Measurements from ENCODE around the gene CRB3. TPM values are rescaled to one million over a fixed set of nuclear protein-coding genes. Genes with fewer than 3 reads are reported as not detected.
A peak's percentile ranks its signal among the peaks of the same experiment; 100 is the strongest.

Gene CRB3
- total and polyA plus RNA-seq, 9 of the 15 experiments (the other 6 are each of a cell fraction or from before 2014, with no cell fraction given): 0.49 TPM; not detected in 8

GRCh38 chr19:6429419-6430221 lies 34.5 kb upstream of the CRB3 start (continued):
- TF ChIP-seq, protein P1, sequence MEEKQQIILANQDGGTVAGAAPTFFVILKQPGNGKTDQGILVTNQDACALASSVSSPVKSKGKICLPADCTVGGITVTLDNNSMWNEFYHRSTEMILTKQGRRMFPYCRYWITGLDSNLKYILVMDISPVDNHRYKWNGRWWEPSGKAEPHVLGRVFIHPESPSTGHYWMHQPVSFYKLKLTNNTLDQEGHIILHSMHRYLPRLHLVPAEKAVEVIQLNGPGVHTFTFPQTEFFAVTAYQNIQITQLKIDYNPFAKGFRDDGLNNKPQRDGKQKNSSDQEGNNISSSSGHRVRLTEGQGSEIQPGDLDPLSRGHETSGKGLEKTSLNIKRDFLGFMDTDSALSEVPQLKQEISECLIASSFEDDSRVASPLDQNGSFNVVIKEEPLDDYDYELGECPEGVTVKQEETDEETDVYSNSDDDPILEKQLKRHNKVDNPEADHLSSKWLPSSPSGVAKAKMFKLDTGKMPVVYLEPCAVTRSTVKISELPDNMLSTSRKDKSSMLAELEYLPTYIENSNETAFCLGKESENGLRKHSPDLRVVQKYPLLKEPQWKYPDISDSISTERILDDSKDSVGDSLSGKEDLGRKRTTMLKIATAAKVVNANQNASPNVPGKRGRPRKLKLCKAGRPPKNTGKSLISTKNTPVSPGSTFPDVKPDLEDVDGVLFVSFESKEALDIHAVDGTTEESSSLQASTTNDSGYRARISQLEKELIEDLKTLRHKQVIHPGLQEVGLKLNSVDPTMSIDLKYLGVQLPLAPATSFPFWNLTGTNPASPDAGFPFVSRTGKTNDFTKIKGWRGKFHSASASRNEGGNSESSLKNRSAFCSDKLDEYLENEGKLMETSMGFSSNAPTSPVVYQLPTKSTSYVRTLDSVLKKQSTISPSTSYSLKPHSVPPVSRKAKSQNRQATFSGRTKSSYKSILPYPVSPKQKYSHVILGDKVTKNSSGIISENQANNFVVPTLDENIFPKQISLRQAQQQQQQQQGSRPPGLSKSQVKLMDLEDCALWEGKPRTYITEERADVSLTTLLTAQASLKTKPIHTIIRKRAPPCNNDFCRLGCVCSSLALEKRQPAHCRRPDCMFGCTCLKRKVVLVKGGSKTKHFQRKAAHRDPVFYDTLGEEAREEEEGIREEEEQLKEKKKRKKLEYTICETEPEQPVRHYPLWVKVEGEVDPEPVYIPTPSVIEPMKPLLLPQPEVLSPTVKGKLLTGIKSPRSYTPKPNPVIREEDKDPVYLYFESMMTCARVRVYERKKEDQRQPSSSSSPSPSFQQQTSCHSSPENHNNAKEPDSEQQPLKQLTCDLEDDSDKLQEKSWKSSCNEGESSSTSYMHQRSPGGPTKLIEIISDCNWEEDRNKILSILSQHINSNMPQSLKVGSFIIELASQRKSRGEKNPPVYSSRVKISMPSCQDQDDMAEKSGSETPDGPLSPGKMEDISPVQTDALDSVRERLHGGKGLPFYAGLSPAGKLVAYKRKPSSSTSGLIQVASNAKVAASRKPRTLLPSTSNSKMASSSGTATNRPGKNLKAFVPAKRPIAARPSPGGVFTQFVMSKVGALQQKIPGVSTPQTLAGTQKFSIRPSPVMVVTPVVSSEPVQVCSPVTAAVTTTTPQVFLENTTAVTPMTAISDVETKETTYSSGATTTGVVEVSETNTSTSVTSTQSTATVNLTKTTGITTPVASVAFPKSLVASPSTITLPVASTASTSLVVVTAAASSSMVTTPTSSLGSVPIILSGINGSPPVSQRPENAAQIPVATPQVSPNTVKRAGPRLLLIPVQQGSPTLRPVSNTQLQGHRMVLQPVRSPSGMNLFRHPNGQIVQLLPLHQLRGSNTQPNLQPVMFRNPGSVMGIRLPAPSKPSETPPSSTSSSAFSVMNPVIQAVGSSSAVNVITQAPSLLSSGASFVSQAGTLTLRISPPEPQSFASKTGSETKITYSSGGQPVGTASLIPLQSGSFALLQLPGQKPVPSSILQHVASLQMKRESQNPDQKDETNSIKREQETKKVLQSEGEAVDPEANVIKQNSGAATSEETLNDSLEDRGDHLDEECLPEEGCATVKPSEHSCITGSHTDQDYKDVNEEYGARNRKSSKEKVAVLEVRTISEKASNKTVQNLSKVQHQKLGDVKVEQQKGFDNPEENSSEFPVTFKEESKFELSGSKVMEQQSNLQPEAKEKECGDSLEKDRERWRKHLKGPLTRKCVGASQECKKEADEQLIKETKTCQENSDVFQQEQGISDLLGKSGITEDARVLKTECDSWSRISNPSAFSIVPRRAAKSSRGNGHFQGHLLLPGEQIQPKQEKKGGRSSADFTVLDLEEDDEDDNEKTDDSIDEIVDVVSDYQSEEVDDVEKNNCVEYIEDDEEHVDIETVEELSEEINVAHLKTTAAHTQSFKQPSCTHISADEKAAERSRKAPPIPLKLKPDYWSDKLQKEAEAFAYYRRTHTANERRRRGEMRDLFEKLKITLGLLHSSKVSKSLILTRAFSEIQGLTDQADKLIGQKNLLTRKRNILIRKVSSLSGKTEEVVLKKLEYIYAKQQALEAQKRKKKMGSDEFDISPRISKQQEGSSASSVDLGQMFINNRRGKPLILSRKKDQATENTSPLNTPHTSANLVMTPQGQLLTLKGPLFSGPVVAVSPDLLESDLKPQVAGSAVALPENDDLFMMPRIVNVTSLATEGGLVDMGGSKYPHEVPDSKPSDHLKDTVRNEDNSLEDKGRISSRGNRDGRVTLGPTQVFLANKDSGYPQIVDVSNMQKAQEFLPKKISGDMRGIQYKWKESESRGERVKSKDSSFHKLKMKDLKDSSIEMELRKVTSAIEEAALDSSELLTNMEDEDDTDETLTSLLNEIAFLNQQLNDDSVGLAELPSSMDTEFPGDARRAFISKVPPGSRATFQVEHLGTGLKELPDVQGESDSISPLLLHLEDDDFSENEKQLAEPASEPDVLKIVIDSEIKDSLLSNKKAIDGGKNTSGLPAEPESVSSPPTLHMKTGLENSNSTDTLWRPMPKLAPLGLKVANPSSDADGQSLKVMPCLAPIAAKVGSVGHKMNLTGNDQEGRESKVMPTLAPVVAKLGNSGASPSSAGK (IDR thresholded peaks at IDR 0.05): peak; percentile 88
- peak; percentile 87 for TF ChIP-seq LARP7 (IDR thresholded peaks at IDR 0.05)
- no peak for TF ChIP-seq RFX5 (IDR thresholded peaks at IDR 0.05; ENCODE audit: low read depth, low read length)
- no peak for TF ChIP-seq MCM3 (IDR thresholded peaks at IDR 0.05)
- peak; percentile 62 for TF ChIP-seq POLR2G (IDR thresholded peaks at IDR 0.05; ENCODE audit: low read depth, low read length)
- no peak for TF ChIP-seq SIN3B (IDR thresholded peaks at IDR 0.05; ENCODE audit: low read depth)
- peak; percentile 87 for TF ChIP-seq HBP1 (CRISPR knock-in tag; IDR thresholded peaks at IDR 0.05)
- peak; percentile 99 for TF ChIP-seq ZNF263 (CRISPR knock-in tag; IDR thresholded peaks at IDR 0.05; ENCODE audit: borderline replicate concordance)
- TF ChIP-seq ZFP36 (IDR thresholded peaks at IDR 0.05; ENCODE audit: low read depth, low read length, partially characterized antibody): no peak
- no peak for TF ChIP-seq ZBTB33 (CRISPR knock-in tag; IDR thresholded peaks at IDR 0.05)
- TF ChIP-seq ELK3 (CRISPR knock-in tag; IDR thresholded peaks at IDR 0.05): no peak

All from K562 (cell line).